ENCODE results near the gene RC3H1. TPM values are rescaled to one million over a fixed set of nuclear protein-coding genes. Genes with fewer than 3 reads are reported as not detected.
"Not testable (repeated sequence)": the region's sequence is repeated elsewhere in the genome, so short reads cannot be mapped to it uniquely, and the experiment has no call there.

Gene RC3H1
- total RNA-seq, 1 experiment from 2014 or later, result 26.9 TPM

DNA sequence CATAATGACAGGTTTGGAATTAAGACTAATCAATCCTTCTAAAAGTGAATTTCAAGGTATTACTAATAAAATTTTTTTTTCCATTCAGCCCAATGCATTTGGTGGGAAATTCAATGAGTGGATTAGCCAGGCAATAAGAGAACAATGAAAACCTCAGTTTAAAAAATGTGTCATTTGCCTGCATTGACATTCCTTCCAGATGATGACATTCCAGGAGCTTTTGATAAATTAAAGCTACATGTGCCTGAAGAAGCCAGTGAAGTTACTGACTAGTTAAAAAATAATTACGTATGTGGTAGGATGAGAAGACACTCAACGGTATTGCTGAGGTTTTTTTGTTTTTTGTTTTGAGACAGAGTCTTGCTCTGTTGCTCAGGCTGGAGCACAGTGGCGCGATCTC, 37.9 kb upstream of the RC3H1 start:
- TF ChIP-seq CTCF (IDR thresholded peaks at IDR 0.05; ENCODE audit: unreplicated experiment), result no peak
- Mint-ChIP-seq H3K4me3 (ENCODE audit: unreplicated experiment) (no peak overlapping the region), H3K4me1 (ENCODE audit: insufficient read depth, unreplicated experiment) (no peaks in the 10 kb centered on the region), H3K27me3 (ENCODE audit: insufficient read depth, unreplicated experiment) (no peaks in the 10 kb centered on the region), H3K36me3 (ENCODE audit: insufficient read depth, unreplicated experiment) (no peaks in the 10 kb centered on the region), H3K9me3 (ENCODE audit: unreplicated experiment) (no peaks in the 10 kb centered on the region), H3K27ac (ENCODE audit: low read depth, unreplicated experiment) (no peak overlapping the region)
- intact Hi-C loops (cut with micrococcal nuclease), result no loop called here
- no TSS peak for BruUV-seq (replicated peaks)
- ChIA-PET POLR2A (interaction anchor here (1.2 kb wide), 1 partner anchor 8 kb away, joined by 3 read pairs; no protein-coding TSS in a partner anchor), CTCF (interaction anchor here (0.7 to 1.3 kb wide), 5 partner anchors 8 to 1332 kb away, joined by 3 to 5 read pairs (median 3); no protein-coding TSS in a partner anchor)
- DNase-seq (ENCODE audit: unreplicated experiment), result no peak

DNA sequence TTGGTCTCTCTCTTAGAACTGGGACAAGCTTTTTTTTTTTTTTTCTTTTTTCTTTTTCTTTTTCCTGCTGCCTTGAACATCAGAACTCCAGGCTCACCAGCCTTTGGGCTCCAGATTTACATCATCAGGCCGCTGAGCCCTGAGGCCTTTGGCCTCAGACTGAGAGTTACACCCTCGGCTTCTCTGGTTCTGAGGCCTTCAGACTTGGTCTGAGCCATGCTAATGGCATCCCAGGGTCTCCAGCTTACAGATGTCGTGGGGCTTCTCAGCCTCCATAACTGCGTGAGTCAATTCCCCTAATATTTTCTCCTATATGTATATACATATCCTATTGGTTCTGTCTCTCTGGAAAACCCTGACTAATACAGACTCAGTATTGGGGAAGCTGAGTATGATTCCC, 36.5 kb upstream of the RC3H1 start:
- H3K27ac Mint-ChIP-seq (ENCODE audit: low read depth, unreplicated experiment), result no peak overlapping the region
- H3K9me3 Mint-ChIP-seq (ENCODE audit: unreplicated experiment), result no peaks in the 10 kb centered on the region
- POLR2A ChIA-PET, result interaction anchor here (0.9 to 1.4 kb wide), 3 partner anchors 9 to 34 kb away, joined by 3 to 4 read pairs (median 3); no protein-coding TSS in a partner anchor
- H3K4me1 Mint-ChIP-seq (ENCODE audit: insufficient read depth, unreplicated experiment), result no peaks in the 10 kb centered on the region
- H3K36me3 Mint-ChIP-seq (ENCODE audit: insufficient read depth, unreplicated experiment), result no peaks in the 10 kb centered on the region
- BruUV-seq (replicated peaks), result no TSS peak
- no peak overlapping the region for H3K4me3 Mint-ChIP-seq (ENCODE audit: unreplicated experiment)
- intact Hi-C loops (cut with micrococcal nuclease), result no loop called here
- no peaks in the 10 kb centered on the region for H3K27me3 Mint-ChIP-seq (ENCODE audit: insufficient read depth, unreplicated experiment)
- DNase-seq (ENCODE audit: unreplicated experiment), result no peak
- TF ChIP-seq CTCF (IDR thresholded peaks at IDR 0.05; ENCODE audit: unreplicated experiment), result no peak
- CTCF ChIA-PET, result interaction anchor here (0.5 to 1.3 kb wide), 4 partner anchors 9 to 1992 kb away, joined by 3 to 4 read pairs (median 3); no protein-coding TSS in a partner anchor

DNA sequence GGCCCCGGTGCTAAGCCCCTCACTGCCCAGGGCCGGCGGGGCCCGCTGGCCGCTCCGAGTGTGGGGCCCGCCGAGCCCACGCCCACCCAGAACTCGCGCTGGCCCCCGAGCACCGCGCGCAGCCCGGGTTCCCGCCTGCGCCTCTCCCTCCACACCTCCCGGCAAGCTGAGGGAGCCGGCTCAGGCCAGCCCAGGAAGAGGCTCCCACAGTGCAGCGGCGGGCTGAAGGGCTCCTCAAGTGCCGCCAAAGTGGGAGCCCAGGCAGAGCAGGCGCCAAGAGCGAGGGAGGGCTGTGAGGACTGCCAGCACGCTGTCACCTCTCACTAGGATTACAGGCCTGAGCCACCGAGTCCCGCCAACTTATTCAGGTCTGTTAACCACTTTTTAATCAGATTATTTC, 34.5 kb upstream of the RC3H1 start:
- H3K4me3 Mint-ChIP-seq (ENCODE audit: unreplicated experiment); intact Hi-C loops (cut with micrococcal nuclease); DNase-seq (ENCODE audit: unreplicated experiment); BruUV-seq (replicated peaks); H3K9me3 Mint-ChIP-seq (ENCODE audit: unreplicated experiment); H3K27me3 Mint-ChIP-seq (ENCODE audit: insufficient read depth, unreplicated experiment); H3K27ac Mint-ChIP-seq (ENCODE audit: low read depth, unreplicated experiment); H3K36me3 Mint-ChIP-seq (ENCODE audit: insufficient read depth, unreplicated experiment); POLR2A ChIA-PET; H3K4me1 Mint-ChIP-seq (ENCODE audit: insufficient read depth, unreplicated experiment): not testable (repeated sequence)
- CTCF ChIA-PET, result interaction anchor here (0.9 kb wide), 1 partner anchor 9 kb away, joined by 5 read pairs; no protein-coding TSS in a partner anchor

DNA sequence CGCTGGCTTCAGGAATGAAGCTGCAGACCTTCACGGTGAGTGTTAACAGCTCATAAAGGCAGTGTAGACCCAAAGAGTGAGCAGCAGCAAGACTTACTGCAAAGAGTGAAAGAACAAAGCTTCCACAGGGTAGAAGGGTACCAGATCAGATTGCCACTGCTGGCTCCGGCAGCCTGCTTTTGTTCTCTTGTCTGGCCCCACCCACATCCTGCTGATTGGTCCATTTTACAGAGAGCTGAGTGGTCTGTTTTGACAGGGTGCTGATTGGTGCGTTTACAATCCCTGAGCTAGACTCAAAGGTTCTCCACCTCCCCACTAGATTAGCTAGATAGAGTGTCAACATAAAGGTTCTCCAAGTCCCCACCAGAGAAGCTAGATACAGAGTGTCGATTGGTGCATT, 33.6 kb upstream of the RC3H1 start:
- H3K36me3 Mint-ChIP-seq (ENCODE audit: insufficient read depth, unreplicated experiment); BruUV-seq (replicated peaks); H3K4me3 Mint-ChIP-seq (ENCODE audit: unreplicated experiment); DNase-seq (ENCODE audit: unreplicated experiment); POLR2A ChIA-PET; H3K4me1 Mint-ChIP-seq (ENCODE audit: insufficient read depth, unreplicated experiment); H3K27me3 Mint-ChIP-seq (ENCODE audit: insufficient read depth, unreplicated experiment); H3K9me3 Mint-ChIP-seq (ENCODE audit: unreplicated experiment); intact Hi-C loops (cut with micrococcal nuclease); H3K27ac Mint-ChIP-seq (ENCODE audit: low read depth, unreplicated experiment): not testable (repeated sequence)
- CTCF ChIA-PET, result interaction anchor here (0.6 to 0.9 kb wide), 3 partner anchors 10 to 215 kb away, joined by 3 to 5 read pairs (median 3); no protein-coding TSS in a partner anchor

DNA sequence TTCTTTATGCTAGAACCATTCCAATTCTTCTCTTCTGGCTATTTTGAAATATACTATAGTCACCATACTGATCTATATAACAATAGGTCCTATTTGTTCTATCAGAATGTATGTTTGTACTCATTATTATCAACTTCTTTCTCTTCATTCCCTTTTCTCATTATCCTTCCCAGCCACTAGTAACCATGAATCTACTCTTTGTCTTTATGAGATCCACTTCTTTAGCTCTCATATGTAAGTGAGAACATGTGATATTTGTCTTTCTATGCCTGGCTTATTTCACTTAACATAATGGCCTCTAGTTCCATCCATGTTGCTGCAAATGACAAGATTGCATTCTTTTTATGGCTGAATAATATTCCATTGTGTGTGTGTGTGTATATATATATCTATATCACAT, 31.7 kb upstream of the RC3H1 start:
- no peaks in the 10 kb centered on the region for H3K4me1 Mint-ChIP-seq (ENCODE audit: insufficient read depth, unreplicated experiment)
- no peaks in the 10 kb centered on the region for H3K36me3 Mint-ChIP-seq (ENCODE audit: insufficient read depth, unreplicated experiment)
- ChIA-PET CTCF (interaction anchor here (0.6 kb wide), 2 partner anchors 17 to 22 kb away, joined by 4 read pairs; no protein-coding TSS in a partner anchor), POLR2A (interaction anchor here (0.6 to 1.3 kb wide), 5 partner anchors 14 to 339 kb away, joined by 3 to 6 read pairs (median 3); partner anchors contain the start of gene KLHL20)
- H3K27ac Mint-ChIP-seq (ENCODE audit: low read depth, unreplicated experiment), result no peak overlapping the region
- intact Hi-C loops (cut with micrococcal nuclease), result no loop called here
- TF ChIP-seq CTCF (IDR thresholded peaks at IDR 0.05; ENCODE audit: unreplicated experiment), result no peak
- BruUV-seq (replicated peaks), result no TSS peak
- no peak overlapping the region for H3K4me3 Mint-ChIP-seq (ENCODE audit: unreplicated experiment)
- no peak for DNase-seq (ENCODE audit: unreplicated experiment)
- H3K9me3 Mint-ChIP-seq (ENCODE audit: unreplicated experiment), result no peaks in the 10 kb centered on the region
- H3K27me3 Mint-ChIP-seq (ENCODE audit: insufficient read depth, unreplicated experiment), result no peaks in the 10 kb centered on the region
